ENCODE measurements around the gene EID2.

DNA sequence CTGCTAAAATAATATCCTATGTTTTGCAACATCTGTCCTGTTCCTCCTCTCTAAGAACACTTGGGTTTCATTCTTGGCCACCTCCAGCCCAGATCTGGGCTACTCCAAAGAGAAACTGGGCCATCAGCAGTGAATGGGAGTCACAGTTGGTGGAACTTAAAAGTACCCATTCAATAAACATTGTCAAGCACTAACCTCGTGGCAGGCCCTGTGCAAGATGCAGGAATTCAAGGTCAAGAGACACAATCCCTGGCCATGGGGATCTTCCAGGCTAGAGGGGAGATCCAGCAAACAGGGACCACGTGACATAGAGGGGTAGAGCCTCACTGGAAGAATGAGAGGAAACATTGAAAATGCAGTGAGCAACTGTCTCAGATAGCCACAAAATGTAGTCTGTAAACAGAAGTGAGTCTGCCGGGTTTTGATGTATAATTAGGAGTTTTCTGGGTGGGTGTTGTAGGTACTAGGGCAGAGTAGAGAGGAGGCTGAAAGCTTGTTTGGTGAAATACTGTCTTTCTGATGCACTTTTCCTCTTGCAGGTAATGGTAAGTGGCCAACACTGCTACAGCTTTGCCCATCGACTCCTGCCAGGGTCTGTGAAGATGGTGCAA, 14.8 kb upstream of the EID2 start:
- TF ChIP-seq, protein P1, sequence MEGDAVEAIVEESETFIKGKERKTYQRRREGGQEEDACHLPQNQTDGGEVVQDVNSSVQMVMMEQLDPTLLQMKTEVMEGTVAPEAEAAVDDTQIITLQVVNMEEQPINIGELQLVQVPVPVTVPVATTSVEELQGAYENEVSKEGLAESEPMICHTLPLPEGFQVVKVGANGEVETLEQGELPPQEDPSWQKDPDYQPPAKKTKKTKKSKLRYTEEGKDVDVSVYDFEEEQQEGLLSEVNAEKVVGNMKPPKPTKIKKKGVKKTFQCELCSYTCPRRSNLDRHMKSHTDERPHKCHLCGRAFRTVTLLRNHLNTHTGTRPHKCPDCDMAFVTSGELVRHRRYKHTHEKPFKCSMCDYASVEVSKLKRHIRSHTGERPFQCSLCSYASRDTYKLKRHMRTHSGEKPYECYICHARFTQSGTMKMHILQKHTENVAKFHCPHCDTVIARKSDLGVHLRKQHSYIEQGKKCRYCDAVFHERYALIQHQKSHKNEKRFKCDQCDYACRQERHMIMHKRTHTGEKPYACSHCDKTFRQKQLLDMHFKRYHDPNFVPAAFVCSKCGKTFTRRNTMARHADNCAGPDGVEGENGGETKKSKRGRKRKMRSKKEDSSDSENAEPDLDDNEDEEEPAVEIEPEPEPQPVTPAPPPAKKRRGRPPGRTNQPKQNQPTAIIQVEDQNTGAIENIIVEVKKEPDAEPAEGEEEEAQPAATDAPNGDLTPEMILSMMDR (conservative IDR thresholded peaks at IDR 0.05 in 1 of 2, IDR thresholded peaks at IDR 0.05 in 1 of 2; ENCODE audit: extremely low read depth in 1 of 2, insufficient read depth in 1 of 2, low read depth in 1 of 2, low read length in 2 of 2): no peak
- TF ChIP-seq EZH2 (IDR thresholded peaks at IDR 0.05; ENCODE audit: borderline replicate concordance, low read length): no peak
